HCT116 (cell line): Measurements from ENCODE around the gene ARMC3. TPM values are rescaled to one million over a fixed set of nuclear protein-coding genes. Genes with fewer than 3 reads are reported as not detected.

Experiments used
- ATAC-seq: fragments of 200-7000 bp; cut with Tn5 transposase; 2 replicates; pipeline ENCODE4 v1.9.1; 2020; ENCODE audit warnings: mild to moderate bottlenecking, moderate library complexity
- BruUV-seq: library from RNA; stranded (reverse); fragments of 400-500 nt; replicated peaks from 2 replicates; lab custom pipeline; 2021; lab: Mats Ljungman, UMichigan
- CTCF ChIA-PET: fragments of 300-600 bp; sonication (Branson Sonifier 250); formaldehyde crosslinking; loops from one replicate; lab custom pipeline; 2021; ENCODE audit warnings: antibody characterized with exemption; lab: Charles Lee
- POLR2A ChIA-PET: fragments of 300-600, 350-600 bp; sonication (Branson Sonifier 250); formaldehyde crosslinking; loops from one replicate; lab custom pipeline; 2021; ENCODE audit warnings: antibody characterized with exemption; lab: Charles Lee
- RAD21 ChIA-PET, 2 experiments: fragments of 300-600 bp; sonication (Branson Sonifier 250); formaldehyde crosslinking; loops; one replicate each; lab custom pipeline; 2023; ENCODE audit warnings: low total read pairs in 2 of 2; ENCODE audit not compliant: uncharacterized antibody in 2 of 2, unreplicated experiment in 2 of 2, low non-redundant PET in 1 of 2; lab: Charles Lee
- DNase-seq: peaks from one replicate; pipeline ENCODE4 v3.0.0-alpha.2; 2010; ENCODE audit warnings: low read depth, low spot score
- H2AFZ ChIP-seq: fragments of 200-600 bp; shearing (Covaris generic), sonication (generic); 2 replicates; pipeline ENCODE4 v1.6.1; 2017; ENCODE audit warnings: low read depth, mixed run types, mixed read lengths, antibody characterized with exemption, low read length; ENCODE audit not compliant: poor library complexity, severe bottlenecking
- H3K27ac ChIP-seq: 2 replicates; pipeline ENCODE4 v1.5.1; 2012; ENCODE audit warnings: low read depth, low read length
- H3K27me3 ChIP-seq: fragments of 200-600 bp; sonication (generic); 2 replicates; pipeline ENCODE4 v1.6.1; 2016; ENCODE audit warnings: mixed run types, low read length, mixed read lengths; ENCODE audit not compliant: insufficient read depth
- H3K36me3 ChIP-seq, 2 experiments: fragments of 200-500 bp in 1 of 2; fragments of 200-600 bp in 1 of 2; sonication (Bioruptor generic) in 1 of 2; sonication (generic) in 1 of 2; 2 replicates each; pipeline versions ENCODE4 v1.5.1 to v1.6.1; 2014 to 2016; ENCODE audit warnings: low read length in 2 of 2, inconsistent platforms in 1 of 2, mixed read lengths in 1 of 2, mixed run types in 1 of 2; ENCODE audit not compliant: insufficient read depth in 2 of 2, control insufficient read depth in 1 of 2
- H3K4me1 ChIP-seq, 2 experiments: fragments of 200-600 bp in 1 of 2; sonication (generic) in 1 of 2; 2 replicates each; pipeline versions ENCODE4 v1.5.1 to v1.6.1; 2012 to 2017; ENCODE audit warnings: low read length in 2 of 2, inconsistent platforms in 1 of 2, mild to moderate bottlenecking in 1 of 2, mixed read lengths in 1 of 2, mixed run types in 1 of 2, moderate library complexity in 1 of 2; ENCODE audit not compliant: insufficient read depth in 2 of 2, control insufficient read depth in 1 of 2
- H3K4me2 ChIP-seq: fragments of 200-600 bp; sonication (generic); 2 replicates; pipeline ENCODE4 v1.6.1; 2017; ENCODE audit warnings: mixed run types, low read length, mixed read lengths
- H3K4me3 ChIP-seq, 2 experiments: fragments of 200-600 bp in 1 of 2; sonication (generic) in 1 of 2; replicated peaks in 1 of 2; 2 replicates each; pipeline ENCODE4 v1.5.1; 2011 to 2016; ENCODE audit warnings: low read length in 2 of 2, control low read depth in 1 of 2, low read depth in 1 of 2, mild to moderate bottlenecking in 1 of 2, mixed read lengths in 1 of 2, mixed run types in 1 of 2
- H3K79me2 ChIP-seq: fragments of 200-600 bp; sonication (generic); 2 replicates; pipeline ENCODE4 v1.6.1; 2017; ENCODE audit warnings: mild to moderate bottlenecking, mixed run types, low read length, moderate library complexity, mixed read lengths; ENCODE audit not compliant: insufficient read depth
- H3K9ac ChIP-seq: fragments of 200-600 bp; sonication (generic); 2 replicates; pipeline ENCODE4 v1.6.1; 2016; ENCODE audit warnings: low read length, mixed read lengths
- H3K9me2 ChIP-seq: fragments of 200-600 bp; sonication (generic), shearing (Covaris generic); 2 replicates; pipeline ENCODE4 v1.6.1; 2017; ENCODE audit warnings: mixed run types, mild to moderate bottlenecking, moderate library complexity; ENCODE audit not compliant: insufficient read depth
- H3K9me3 ChIP-seq, 2 experiments: fragments of 200-500 bp in 1 of 2; fragments of 200-600 bp in 1 of 2; sonication (Bioruptor generic) in 1 of 2; sonication (generic) in 1 of 2; 2 replicates each; pipeline ENCODE4 v1.6.1; 2014 to 2017; ENCODE audit warnings: low read length in 2 of 2, mixed read lengths in 2 of 2, inconsistent platforms in 1 of 2, low read depth in 1 of 2, mild to moderate bottlenecking in 1 of 2, mixed run types in 1 of 2, moderate library complexity in 1 of 2; ENCODE audit not compliant: control insufficient read depth in 1 of 2, insufficient read depth in 1 of 2
- H4K20me1 ChIP-seq: fragments of 200-600 bp; sonication (generic), shearing (Covaris generic); 2 replicates; pipeline ENCODE4 v1.6.1; 2017; ENCODE audit warnings: mixed run types, mild to moderate bottlenecking, moderate library complexity; ENCODE audit not compliant: insufficient read depth
- ATF3 ChIP-seq: IDR thresholded peaks from 2 replicates; pipeline ENCODE4 v1.6.1; 2012
- CBX3 ChIP-seq: IDR thresholded peaks from 2 replicates; pipeline ENCODE4 v1.6.1; 2012; ENCODE audit warnings: low read depth
- CEBPB ChIP-seq: IDR thresholded peaks from 2 replicates; pipeline ENCODE4 v1.6.1; 2012; ENCODE audit warnings: low read depth
- CTCF ChIP-seq, 3 experiments: fragments of 200-600 bp in 1 of 3; sonication (generic) in 1 of 3; IDR thresholded peaks in 2 of 3; conservative IDR thresholded peaks in 1 of 3; 2 replicates each; pipeline ENCODE4 v1.5.1; 2012 to 2017; ENCODE audit warnings: low read depth in 2 of 3, low read length in 2 of 3, antibody characterized with exemption in 1 of 3, borderline replicate concordance in 1 of 3, control low read depth in 1 of 3, mild to moderate bottlenecking in 1 of 3, mixed read lengths in 1 of 3, mixed run types in 1 of 3, moderate library complexity in 1 of 3; ENCODE audit not compliant: insufficient read depth in 1 of 3
- EGR1 ChIP-seq: IDR thresholded peaks from 2 replicates; pipeline ENCODE4 v1.6.1; 2012; ENCODE audit warnings: low read depth
- EZH2 ChIP-seq: fragments of 200-600 bp; sonication (generic); IDR thresholded peaks from 2 replicates; pipeline ENCODE4 v1.6.1; 2017; ENCODE audit warnings: antibody characterized with exemption, mixed run types
- EZH2phosphoT487 ChIP-seq: fragments of 200-600 bp; IDR thresholded peaks from 2 replicates; pipeline ENCODE4 v1.6.1; 2018; ENCODE audit warnings: antibody characterized with exemption, borderline replicate concordance
- JUND ChIP-seq: IDR thresholded peaks from 2 replicates; pipeline ENCODE4 v1.6.1; 2012
- MAX ChIP-seq: IDR thresholded peaks from 2 replicates; pipeline ENCODE4 v1.6.1; 2012
- POLR2A ChIP-seq: IDR thresholded peaks from 2 replicates; pipeline ENCODE4 v1.7.0; 2011; ENCODE audit warnings: borderline replicate concordance; ENCODE audit not compliant: insufficient read depth, insufficient read length; ENCODE audit errors: extremely low read depth
- POLR2AphosphoS5 ChIP-seq: IDR thresholded peaks from 2 replicates; pipeline ENCODE4 v1.6.1; 2011; ENCODE audit warnings: mild to moderate bottlenecking, low read depth, low read length, moderate library complexity
- RAD21 ChIP-seq: IDR thresholded peaks from 2 replicates; pipeline ENCODE4 v1.6.1; 2012; ENCODE audit warnings: low read depth, mild to moderate bottlenecking
- REST ChIP-seq: IDR thresholded peaks from 2 replicates; pipeline ENCODE4 v1.6.1; 2012; ENCODE audit warnings: low read depth
- SRF ChIP-seq: IDR thresholded peaks from 2 replicates; pipeline ENCODE4 v1.6.1; 2012; ENCODE audit warnings: low read depth
- TCF7L2 ChIP-seq: IDR thresholded peaks from 2 replicates; pipeline ENCODE4 v1.7.0; 2011; ENCODE audit warnings: borderline replicate concordance, inconsistent platforms; ENCODE audit not compliant: insufficient read depth, insufficient read length; ENCODE audit errors: extremely low read depth
- YY1 ChIP-seq: IDR thresholded peaks from 2 replicates; pipeline ENCODE4 v1.6.1; 2011; ENCODE audit warnings: low read length, low read depth, moderate library complexity, mild to moderate bottlenecking; ENCODE audit not compliant: insufficient replicate concordance; ENCODE audit errors: extremely low read depth
- ZFX ChIP-seq: fragments of 450-650 bp; IDR thresholded peaks from 2 replicates; pipeline ENCODE4 v1.6.1; 2017
- intact Hi-C: fragments of 100-400 bp; cut with micrococcal nuclease; formaldehyde crosslinking; loops from 2 replicates; pipeline ENCODE4 v1.10.0; 2022
- total RNA-seq: library from RNA; stranded (reverse); gene quantifications from one replicate; pipeline ENCODE4 v1.2.1, GENCODE V29; 2021; ENCODE audit not compliant: unreplicated experiment

The ARMC3 gene
- total RNA-seq, 1 experiment from 2014 or later, result 2.6 TPM

- intact Hi-C loops, result no loop called here
- Histone ChIP-seq H3K4me2 (no peak overlapping the region), H3K27me3 (no peaks in the 10 kb centered on the region), H3K9me3 (no peaks in the 10 kb centered on the region)
- POLR2A ChIA-PET, result no interaction called here
- TF ChIP-seq REST, result no peak
- TF ChIP-seq CEBPB, result no peak
- TF ChIP-seq TCF7L2, result no peak
- no peak for TF ChIP-seq POLR2AphosphoS5
- no peak for TF ChIP-seq JUND
- TF ChIP-seq EZH2phosphoT487, result no peak
- TF ChIP-seq ZFX, result no peak
- TF ChIP-seq EGR1, result no peak
- no peak for TF ChIP-seq ATF3
- no peak for TF ChIP-seq SRF
- TF ChIP-seq CBX3, result no peak
- TF ChIP-seq RAD21, result no peak
- no peak for TF ChIP-seq MAX
- no peak for TF ChIP-seq EZH2
- TF ChIP-seq YY1, result no peak
- no peak for TF ChIP-seq CTCF (IDR thresholded peaks at IDR 0.05 in 2 of 3, conservative IDR thresholded peaks at IDR 0.05 in 1 of 3; ENCODE audit: borderline replicate concordance in 1 of 3, insufficient read depth in 1 of 3, low read depth in 2 of 3, low read length in 2 of 3)
- no peak for TF ChIP-seq POLR2A
- TF ChIP-seq, all 23 proteins: peak for 0
- no TSS peak for BruUV-seq
- no peak overlapping the region for H2AFZ ChIP-seq
- ChIA-PET RAD21 (no interaction called here), CTCF (no interaction called here)
- no peak overlapping the region for H3K27ac ChIP-seq
- no peaks in the 10 kb centered on the region for H3K9me2 ChIP-seq
- H3K79me2 ChIP-seq, result no peaks in the 10 kb centered on the region
- no peak overlapping the region for H3K9ac ChIP-seq
- no peaks in the 10 kb centered on the region for H3K36me3 ChIP-seq
- no peak for DNase-seq
- ATAC-seq, result no peak
- no peaks in the 10 kb centered on the region for H4K20me1 ChIP-seq
- H3K4me3 ChIP-seq, result no peak overlapping the region
- H3K4me1 ChIP-seq, result no peaks in the 10 kb centered on the region
Measured at GRCh38 chr10:23019633-23020032, 91.8 kb downstream of the ARMC3 start.
